Stimulated activated CD8-positive, alpha-beta memory T cell treated with anti-CD3 and anti-CD28 coated beads, Interleukin-12 subunit alpha, Interleukin-12 subunit beta, amount 100 ng/mL, for 24 hours (primary cell): ENCODE data around the gene MACROD2.

Experiments
- DNase-seq: peaks from one replicate; pipeline ENCODE4 v3.0.0-alpha.2; 2020; ENCODE audit errors: extremely low read depth

Gene MACROD2

DNA sequence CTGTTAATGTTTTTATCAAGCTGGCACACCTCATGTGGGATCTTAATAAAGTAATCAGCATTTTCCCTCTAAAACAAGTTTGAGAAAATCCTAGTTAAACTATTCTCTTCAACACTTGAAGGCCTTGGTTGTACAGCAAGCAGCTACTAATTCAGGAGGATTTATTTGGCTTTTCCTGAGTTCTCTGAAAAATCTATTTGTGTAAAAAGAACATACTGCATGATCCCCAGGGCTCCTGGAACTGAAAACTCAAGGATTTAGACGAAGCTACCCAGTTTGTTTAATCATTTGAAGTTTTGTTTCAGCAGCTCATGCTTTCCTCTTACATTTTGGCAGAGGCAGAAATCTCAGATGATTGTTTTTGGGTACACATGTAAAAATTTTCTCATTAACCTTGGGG lies 651.7 kb downstream of the MACROD2 start:
- no peak for DNase-seq

DNA sequence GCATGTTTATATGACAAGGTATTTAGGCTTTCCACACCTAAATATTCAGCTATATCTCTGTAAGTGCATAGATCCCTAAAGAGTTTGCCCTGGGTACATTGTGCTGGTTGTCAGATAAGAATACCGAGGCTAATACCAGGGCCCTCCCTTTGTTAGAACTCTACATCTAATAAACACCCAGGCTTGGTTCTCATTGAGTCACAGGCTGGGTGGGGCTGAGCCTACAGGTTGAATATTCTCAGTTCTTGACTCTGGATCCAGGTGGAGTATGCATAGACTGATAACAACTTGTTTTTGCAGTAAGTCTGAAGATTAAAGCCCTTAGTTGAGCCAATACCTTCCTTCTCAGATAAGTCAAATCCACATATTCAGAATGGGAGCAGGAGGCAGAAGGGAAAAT lies 654.3 kb downstream of the MACROD2 start:
- DNase-seq, result no peak

DNA sequence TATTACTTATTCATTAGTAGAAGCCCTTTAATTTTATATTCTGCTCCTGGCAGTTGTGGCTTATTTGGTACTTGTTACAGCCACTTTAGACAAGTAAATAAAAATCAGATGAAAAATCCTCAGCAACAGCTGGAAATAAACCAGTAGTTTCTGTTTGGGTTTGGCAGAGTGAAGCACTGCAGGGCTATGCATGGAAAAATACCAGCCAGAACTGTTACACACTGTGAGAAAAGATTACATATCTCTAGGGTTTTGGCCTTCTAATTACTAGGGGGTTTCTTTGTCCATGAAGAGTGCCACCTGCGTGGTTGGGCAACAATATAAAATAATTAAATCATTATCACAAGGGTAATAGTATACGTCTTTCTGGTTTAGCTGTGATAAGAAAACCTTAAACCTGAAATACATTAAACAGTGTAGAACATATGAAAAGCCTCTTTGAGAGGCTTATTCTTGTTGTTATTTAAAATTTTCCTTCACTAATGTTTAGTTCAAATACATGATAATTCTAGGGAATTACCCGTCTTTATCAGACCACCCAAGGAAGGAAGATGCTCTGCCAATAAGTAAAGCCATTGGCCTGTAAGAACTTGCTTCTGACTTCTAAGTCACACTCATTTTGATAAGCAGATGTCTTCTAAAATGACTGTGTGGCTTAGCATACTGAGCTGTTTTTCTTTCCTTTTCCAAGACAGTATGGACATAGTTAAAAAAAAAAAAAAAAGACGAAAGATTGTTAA lies 662.1 kb downstream of the MACROD2 start:
- no peak for DNase-seq

DNA sequence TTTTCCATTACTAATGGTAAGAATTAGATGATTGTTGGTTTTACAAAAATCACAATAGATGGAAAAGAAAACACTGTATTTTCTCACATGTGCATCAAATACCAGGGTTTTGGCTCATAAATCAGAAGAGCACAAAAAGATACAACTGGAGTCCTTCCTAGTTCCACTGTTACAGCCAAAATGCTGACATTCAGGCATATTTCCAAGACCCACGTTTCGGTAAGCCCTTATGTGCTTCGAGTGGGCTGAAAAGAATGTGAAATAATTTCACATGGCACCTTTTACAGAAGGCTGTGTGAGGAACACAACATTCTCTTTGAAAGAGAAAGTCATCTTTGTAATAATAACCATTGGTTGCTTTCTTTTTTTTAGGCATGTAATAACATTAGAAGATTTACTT lies 668.8 kb downstream of the MACROD2 start:
- no peak for DNase-seq

DNA sequence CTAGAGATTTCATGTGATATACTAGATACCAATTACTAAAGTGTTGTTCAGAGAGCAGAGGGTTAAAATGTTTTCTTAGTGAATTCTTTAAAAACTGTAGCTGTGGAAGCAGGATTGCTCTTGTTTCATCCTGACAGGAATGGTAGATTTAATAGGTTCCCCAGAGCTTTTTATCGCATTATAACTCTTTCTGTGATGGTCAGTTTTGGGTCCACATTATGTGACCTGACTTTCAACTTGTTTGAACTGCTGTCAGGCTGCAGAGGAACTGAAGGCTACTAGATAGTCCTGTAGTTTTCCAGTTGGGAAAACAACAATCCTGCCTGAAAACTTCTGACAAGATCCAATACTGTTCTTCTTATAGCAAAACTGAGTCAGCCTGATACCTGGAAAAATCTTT lies 671.4 kb downstream of the MACROD2 start:
- DNase-seq, result no peak

DNA sequence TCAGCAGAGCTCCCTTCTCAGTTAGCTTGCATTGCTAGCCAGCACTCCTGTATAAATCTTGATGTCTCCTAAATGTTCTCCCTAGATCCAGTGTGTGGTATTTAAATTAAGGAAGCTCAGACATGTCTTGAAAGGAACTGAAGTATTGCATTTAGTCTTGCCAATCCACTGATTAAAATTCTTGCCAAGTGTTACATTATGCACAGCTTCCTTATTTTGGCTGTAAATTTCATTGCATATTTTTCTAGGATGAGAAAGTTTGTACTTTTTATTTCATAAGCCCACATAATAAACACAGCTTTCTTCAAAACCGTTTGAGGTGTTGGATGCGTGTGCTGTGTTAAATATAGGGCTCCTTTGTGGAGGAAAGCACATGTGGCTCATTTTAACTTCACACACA lies 671.9 kb downstream of the MACROD2 start:
- DNase-seq, result no peak

DNA sequence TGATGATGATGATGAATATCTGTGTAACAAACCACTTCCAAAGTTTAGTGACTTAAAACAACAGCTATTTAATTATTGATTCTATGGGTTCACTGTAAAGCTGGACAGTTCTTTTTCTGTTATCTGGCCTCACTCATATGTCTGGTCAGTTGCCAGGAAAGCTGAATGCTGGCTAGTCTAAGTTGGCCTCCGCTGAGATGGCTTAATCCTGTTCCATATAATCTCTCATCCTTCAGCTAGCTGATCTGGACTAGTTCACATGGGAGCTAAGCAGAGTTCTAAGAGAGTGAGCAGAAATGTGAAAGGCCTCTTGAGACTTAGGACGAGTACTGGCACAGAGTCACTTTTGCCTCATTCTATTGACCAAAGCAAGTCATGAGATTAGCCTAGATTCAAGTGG lies 676.8 kb downstream of the MACROD2 start:
- no peak for DNase-seq

DNA sequence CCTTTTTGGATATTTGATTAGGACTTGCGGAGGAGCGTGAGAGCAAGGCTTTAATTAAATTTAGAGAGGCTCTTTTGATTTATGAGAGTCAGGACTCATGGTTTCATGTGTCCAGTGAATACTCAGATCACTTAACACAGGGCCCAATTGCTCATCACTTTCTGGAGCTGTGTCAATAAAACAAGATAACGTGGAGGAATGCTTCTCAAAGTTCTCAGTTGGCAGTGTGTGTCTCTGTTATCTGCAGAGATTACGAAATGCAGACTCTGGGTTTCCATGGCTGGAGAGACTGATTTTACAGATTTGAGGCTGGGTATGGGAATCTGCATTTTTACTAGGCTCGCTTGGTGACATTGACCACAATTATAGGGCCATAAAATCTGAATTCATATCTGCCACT lies 677.8 kb downstream of the MACROD2 start:
- no peak for DNase-seq

DNA sequence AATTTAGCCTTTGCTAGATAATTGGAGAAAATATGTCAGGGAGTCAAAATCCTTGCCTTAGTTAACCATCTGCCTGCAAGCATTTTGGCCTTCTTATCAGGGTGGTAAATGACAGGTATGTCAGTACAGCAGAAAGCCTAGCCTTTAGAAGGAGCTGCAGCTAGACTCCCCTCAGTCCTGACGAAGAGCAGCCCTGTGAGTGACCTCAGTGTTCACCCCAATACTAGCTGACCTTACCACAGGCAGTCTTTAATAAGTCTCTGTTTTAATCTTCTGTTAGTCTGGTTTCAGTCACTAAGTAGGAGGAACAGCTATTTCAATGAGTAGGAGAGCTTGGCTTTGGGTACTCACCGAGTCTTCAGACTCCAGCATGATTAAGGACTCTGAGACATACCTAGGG lies 682.1 kb downstream of the MACROD2 start:
- DNase-seq, result no peak

DNA sequence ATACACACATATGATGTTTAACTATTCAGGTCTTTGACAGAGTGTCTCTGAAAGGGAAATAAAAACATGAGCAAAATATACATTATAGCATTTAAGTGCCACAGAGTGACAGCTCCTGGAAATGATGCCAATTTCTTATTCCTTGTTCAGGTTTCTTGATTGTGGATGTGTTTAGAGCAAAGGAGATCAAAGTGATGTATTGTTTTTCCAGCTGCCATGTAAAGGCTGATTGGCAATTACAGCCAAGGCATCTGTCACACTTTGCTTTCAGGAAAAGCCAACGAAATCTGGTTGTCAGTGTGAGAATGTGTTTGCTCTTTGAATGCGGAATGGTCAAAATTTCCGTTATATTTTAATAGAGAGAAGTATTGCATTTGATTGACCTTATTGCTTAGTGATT lies 689.9 kb downstream of the MACROD2 start:
- no peak for DNase-seq

DNA sequence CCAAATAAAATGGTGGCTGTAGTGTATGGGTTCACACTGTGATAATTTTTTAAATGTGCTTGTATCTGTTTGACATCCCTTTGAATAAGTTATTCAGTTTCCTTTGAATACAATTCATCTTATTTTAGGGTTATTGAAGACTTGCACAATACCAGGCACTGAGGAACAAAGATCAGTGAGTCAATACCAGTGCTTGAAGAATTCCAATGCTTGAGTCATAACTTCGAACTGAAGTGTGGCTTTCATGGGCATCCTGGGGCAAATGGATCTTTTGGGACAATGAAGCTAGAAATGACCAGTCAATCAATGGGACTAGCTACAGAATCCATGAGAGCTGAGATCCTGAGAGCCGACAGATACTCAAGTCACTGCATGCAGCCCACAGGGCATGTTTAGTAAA lies 692.0 kb downstream of the MACROD2 start:
- no peak for DNase-seq

DNA sequence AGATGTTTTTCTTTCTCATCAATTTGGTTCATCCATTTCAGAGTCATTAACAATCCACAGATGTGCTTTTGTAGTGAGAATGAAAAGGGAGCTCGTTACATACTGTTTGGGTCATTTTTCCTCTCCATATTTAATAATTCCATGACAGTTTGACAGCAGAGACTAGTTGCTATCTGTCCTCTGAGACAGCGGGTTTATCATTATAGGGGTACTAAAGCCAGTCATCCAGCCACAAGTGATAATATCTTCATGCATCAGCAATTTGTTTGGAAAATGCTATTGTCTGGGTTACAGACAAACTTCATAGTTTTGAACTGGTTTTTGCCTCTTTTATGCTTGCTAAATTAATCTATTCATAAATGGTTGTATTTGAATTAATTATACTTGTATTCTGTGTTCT lies 692.7 kb downstream of the MACROD2 start:
- no peak for DNase-seq

DNA sequence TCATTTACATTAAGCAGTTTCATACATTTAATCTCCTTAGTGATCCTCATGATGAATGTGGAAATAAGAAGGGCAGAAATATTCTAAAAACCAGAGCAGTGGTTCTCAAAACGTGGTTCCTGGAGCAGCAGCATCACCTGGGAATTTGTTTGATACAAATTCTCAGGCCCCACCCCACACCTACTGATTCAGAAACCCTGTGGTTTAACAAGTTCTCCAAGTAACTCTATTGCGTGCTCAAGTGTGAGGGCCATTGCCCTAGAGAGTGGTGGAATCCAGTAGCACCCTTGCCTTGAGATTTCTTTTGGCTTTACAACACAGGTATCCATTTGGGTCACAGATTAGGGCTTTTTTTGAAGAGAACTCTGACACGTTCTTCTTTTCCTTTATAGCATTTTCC lies 696.7 kb downstream of the MACROD2 start:
- DNase-seq, result no peak

DNA sequence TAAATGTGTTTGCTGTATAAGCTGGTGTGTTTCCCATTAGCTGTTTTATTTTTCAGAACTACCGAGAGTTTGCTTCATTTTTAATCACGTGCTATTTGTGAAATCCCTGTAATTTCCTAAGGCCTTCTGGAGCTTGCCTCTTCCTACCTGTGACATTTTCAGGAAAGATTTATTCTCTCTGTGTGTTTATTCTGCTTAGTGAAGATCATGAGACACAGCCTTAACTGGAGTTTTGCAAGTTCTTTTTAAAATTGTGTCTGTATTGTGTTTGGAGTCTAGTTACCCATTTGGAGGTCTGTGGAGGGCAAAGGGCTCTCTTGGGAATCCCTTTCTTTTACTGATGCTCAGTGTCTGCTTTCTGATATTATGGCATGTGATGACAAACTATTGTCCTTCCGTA lies 701.2 kb downstream of the MACROD2 start:
- DNase-seq, result no peak

DNA sequence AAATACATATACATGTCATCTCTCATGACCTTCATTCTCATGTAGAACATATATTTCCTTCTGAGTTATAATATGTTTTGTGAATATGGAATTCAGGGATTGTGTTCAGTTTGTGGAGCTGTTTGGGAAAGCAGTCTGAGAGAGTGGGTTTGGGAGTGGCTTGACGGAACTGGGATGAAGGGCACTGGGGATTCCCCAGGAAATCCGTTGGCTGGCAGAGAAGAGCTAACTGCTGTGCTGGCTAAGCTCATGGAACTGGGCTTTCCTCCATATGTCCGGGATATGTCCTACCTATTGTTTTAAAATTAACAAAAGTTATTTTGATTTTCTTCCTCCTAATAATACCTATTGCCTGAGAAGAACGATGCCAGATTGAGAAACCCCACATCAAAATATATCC lies 701.6 kb downstream of the MACROD2 start:
- no peak for DNase-seq

DNA sequence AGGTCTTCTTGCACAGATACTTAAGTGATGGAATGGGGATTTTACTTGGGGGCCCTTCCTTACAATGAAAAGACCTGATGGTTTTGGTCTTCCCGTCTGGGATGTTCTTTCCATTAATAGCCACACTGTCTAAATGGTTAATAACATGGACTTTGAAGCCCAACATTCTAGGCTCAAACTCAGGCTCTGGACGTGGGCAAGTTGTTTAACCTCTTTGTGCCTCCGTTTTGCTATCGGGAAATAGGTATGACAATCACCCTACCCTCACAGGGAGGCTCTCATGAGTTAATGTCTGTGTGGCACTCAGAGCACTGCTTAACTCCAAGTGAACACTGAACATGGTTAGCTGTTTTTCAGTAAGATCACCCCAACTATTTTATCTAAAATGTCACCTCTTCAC lies 702.8 kb downstream of the MACROD2 start:
- DNase-seq, result no peak

DNA sequence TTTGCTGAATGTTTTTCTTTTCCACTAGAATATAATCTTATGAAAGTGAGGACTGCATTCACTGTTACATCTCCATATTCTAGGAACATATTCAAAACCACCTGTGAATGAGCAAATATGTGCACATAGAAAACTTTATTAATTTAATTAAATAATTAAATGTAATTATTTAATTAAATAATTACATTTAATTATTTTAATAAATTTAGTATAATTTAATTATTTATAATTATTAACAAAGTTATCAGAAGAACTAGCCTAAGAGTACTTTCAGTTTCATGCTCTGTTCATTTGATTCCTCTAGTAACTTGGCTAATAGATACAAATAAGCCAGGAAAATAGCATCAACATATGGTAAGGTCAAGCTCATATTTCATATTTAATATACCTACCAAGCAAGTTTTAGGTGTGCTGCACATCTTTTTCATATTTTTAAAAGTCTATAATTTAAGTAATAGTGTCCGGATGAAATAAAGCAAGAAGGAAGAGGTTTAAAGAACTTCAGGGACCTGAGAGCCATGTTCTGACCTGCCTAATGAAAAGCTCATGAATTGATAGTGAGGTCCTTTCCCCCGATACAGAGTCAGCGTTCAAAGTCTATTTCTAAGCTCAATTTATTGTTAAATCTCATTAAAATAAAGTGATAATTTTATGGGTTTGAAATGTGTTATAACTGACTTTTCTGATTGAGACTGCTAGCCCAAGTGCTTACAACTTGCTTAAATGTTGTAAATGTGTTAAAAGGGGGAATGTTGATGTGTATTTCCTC lies 703.5 kb downstream of the MACROD2 start:
- no peak for DNase-seq

DNA sequence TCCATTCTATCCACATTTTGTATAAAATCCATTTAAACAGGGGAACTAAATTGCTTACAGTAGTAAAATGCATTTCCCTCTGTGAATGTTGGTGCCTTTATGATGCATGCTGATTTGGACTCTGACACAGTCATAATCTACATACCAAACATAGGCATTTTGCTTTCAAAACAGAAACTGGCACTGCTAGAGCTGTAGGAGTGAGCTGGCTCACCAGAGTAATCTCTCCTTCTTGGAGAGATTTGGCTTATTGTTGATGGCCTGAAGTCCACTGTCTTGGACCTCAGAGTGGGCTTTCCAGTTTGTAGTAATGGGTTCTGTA lies 705.3 kb downstream of the MACROD2 start:
- DNase-seq, result no peak

DNA sequence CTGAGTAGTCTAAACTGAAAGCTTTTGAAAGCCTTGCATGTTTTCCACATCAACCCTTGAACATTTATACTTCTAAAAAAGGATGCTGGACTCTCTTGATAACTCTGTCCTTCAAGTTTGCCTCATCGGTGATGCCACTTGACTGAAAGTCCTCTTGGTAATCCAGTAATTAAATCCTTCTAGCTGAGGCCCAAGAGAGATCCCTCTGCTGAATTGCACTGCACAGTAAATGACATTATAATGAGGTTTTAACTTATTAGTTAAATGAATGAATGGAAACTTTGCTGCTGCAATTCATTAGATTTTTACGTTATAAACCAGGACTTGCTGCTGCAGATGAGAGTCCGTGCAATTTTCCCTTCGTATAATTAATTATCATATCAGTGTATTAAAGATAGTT lies 706.0 kb downstream of the MACROD2 start:
- DNase-seq, result no peak

DNA sequence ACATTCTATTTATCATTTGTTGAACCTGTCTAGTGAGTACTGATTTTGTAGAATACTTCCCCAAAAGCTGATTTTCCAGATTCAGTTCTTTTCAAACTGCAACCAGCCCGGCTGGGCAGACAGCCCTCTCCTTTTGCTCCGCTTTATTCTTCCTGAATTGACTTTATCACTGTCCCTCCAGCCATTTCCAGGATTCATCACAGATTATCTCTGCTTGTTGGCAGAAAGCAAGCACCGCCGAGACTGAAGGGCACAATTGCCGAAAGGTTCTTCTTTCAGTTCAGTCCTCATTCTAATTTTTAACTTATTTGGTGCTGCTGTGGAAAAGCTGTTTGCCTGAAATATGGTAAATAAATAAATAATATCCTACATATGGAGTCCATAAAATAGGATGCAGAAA lies 711.2 kb downstream of the MACROD2 start:
- DNase-seq, result no peak

DNA sequence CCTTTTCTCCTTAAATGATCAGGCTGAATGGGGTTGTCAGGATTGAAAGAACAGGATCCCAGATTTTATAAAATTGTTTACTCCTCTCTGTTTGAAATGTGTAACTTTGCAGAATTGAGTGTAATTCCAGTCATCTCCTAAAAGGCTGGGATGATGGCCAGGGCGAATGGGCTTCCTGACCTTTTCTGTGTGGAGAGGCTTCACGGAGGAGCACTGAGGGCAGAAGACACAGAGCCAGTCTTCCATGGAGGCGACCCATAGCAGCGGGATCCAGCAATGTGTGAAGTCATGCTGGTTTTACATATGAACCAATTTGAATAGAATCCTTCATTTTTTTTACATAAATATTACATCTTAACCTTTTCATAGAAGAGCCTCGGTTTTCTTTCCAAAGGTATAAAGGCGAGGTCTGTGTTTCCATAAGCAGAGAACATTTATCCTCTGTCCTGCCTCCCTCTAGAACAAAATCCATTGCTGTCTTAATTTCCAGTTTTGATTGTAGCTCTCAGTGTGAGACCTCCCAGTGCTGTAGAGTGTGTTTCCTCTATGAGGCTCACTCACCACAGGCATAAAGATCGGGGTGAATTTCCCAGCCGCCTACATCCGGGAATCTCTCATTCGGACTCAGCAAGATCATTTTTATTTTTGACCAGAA lies 711.8 kb downstream of the MACROD2 start:
- no peak for DNase-seq

DNA sequence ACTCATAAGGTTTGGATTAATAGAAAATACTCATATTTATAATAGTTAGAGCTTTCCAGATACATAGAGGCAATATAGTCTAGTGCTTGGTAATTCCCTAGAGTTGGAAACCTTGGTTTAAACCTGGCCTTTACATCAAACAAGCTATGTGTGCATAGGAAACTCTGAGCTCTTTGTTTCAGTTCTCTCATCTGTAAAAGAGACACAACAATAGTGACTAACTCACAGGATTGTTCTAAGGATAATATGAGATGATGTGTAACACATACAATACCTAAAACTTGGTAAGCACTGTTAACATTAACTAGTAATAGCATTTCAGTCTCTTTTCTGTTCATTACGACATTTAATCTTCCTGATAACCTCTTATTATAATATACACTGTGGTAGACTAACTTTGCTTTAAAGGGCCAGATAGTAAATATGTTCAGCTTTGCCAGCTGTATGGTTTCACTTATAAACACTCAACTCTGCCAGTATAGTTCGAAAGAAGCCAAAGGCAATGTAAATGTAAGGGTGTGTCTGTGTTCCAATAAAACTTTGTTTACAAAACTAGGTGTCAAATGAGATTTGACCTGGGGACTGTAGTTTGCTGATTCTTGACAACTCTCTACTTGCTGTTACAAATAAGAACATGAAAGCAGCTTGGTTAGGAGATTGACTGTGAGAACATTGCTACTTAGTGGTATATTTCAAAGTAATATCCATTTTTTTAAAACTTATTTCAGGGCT lies 712.7 kb downstream of the MACROD2 start:
- no peak for DNase-seq

DNA sequence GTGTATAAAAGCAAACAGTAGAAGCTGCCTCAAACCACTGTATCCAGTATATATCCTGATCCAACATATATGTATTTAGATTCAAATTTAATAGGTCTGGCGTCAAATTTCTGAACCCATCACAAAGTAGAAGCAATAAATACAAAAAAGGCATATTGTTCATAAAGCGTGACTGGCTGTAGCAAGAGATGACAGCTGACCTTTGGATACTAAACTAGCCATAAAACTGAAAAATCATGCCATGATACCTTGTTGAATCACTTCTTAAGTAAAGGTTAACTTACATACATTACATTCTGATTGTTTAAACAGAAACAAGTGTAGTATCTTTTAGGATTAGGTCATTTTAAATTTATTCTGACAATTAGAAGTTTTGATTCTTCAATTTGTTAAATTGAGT lies 714.1 kb downstream of the MACROD2 start:
- no peak for DNase-seq
